Measurements from ENCODE around the gene OR6K2.

OR6K2 gene

GRCh38 chr1:158685085-158685484 lies 15.4 kb downstream of the OR6K2 start:
- no peak for DNase-seq (ENCODE audit: low read depth)

GRCh38 chr1:158681606-158682005 lies 18.8 kb downstream of the OR6K2 start:
- no peak for DNase-seq (ENCODE audit: low read depth)

- no peak for DNase-seq (ENCODE audit: low read depth)
Measured at GRCh38 chr1:158679289-158679688, 21.2 kb downstream of the OR6K2 start.

- no peak for DNase-seq (ENCODE audit: low read depth)
Measured at GRCh38 chr1:158675563-158676323, 24.7 kb downstream of the OR6K2 start.

GRCh38 chr1:158674302-158674701 lies 26.1 kb downstream of the OR6K2 start:
- no peak for DNase-seq (ENCODE audit: low read depth)

- no peak for DNase-seq (ENCODE audit: low read depth)
Measured at GRCh38 chr1:158666037-158666436, 34.4 kb downstream of the OR6K2 start.

GRCh38 chr1:158654571-158654970 lies 45.9 kb downstream of the OR6K2 start:
- no peak for DNase-seq (ENCODE audit: low read depth)

- no peak for DNase-seq (ENCODE audit: low read depth)
Measured at GRCh38 chr1:158654086-158654485, 46.4 kb downstream of the OR6K2 start.

- no peak for DNase-seq (ENCODE audit: low read depth)
Measured at GRCh38 chr1:158652721-158653334, 47.6 kb downstream of the OR6K2 start.

Data from stimulated activated CD8-positive, alpha-beta memory T cell treated with anti-CD3 and anti-CD28 coated beads, Interleukin-7, amount 100 ng/mL, for 24 hours (primary cell).